HG02970 (cell line): ENCODE measurements around the gene STH.

Experiments used
- ATAC-seq: cut with Tn5 transposase; IDR thresholded peaks from one replicate; pipeline ENCODE4 v1.9.1; 2021; ENCODE audit warnings: mild to moderate bottlenecking, moderate library complexity, moderate number of reproducible peaks; ENCODE audit not compliant: unreplicated experiment, low FRiP score

STH gene

GRCh38 chr17:46038937-46039336, 39.9 kb downstream of the STH start:
- ATAC-seq = no peak

- ATAC-seq = no peak
Measured at GRCh38 chr17:46039592-46040186, 40.6 kb downstream of the STH start.

GRCh38 chr17:46042246-46042645, 43.2 kb downstream of the STH start:
- ATAC-seq = no peak

- ATAC-seq = no peak
Measured at GRCh38 chr17:46042925-46043324, 43.9 kb downstream of the STH start.

- no peak for ATAC-seq
Measured at GRCh38 chr17:46043606-46044005, 44.6 kb downstream of the STH start.

- ATAC-seq = no peak
Measured at GRCh38 chr17:46044286-46044928, 45.4 kb downstream of the STH start.

GRCh38 chr17:46044989-46045388, 45.9 kb downstream of the STH start:
- ATAC-seq = no peak

GRCh38 chr17:46045639-46046038, 46.6 kb downstream of the STH start:
- no peak for ATAC-seq

- ATAC-seq = no peak
Measured at GRCh38 chr17:46046957-46047356, 47.9 kb downstream of the STH start.

- ATAC-seq = no peak
Measured at GRCh38 chr17:46047398-46047797, 48.3 kb downstream of the STH start.

GRCh38 chr17:46047856-46048255, 48.8 kb downstream of the STH start:
- no peak for ATAC-seq
